HepG2 (cell line): Measurements from ENCODE around the gene DPM1. TPM values are rescaled to one million over a fixed set of nuclear protein-coding genes. Genes with fewer than 3 reads are reported as not detected.

Experiments used
- AHR ChIP-seq: IDR thresholded peaks from 2 replicates; pipeline ENCODE4 v1.6.1; 2018; ENCODE audit warnings: missing genetic modification reagents, missing compliant biosample characterization
- ATM ChIP-seq: fragments of 450-650 bp; IDR thresholded peaks from 2 replicates; pipeline ENCODE4 v1.7.1; 2017; ENCODE audit warnings: mild to moderate bottlenecking, borderline replicate concordance
- HDAC2 ChIP-seq: sonication (generic); formaldehyde crosslinking; IDR thresholded peaks from 2 replicates; pipeline ENCODE4 v1.4.0; 2020; ENCODE audit warnings: missing genetic modification reagents
- NCOA1 ChIP-seq: sonication (generic); formaldehyde crosslinking; IDR thresholded peaks from 2 replicates; pipeline ENCODE4 v1.9.0; 2021; ENCODE audit warnings: missing genetic modification reagents
- POLR2AphosphoS2 ChIP-seq: IDR thresholded peaks from 2 replicates; pipeline ENCODE4 v1.6.1; 2011; ENCODE audit warnings: low read depth, low read length, improper control_type of control experiment
- RXRB ChIP-seq: IDR thresholded peaks from 2 replicates; pipeline ENCODE4 v1.6.1; 2016; ENCODE audit warnings: borderline replicate concordance, missing genetic modification reagents, missing compliant biosample characterization
- ZFP1 ChIP-seq: IDR thresholded peaks from 2 replicates; pipeline ENCODE4 v1.6.1; 2016
- ZFP37 ChIP-seq: sonication (generic); formaldehyde crosslinking; IDR thresholded peaks from 2 replicates; pipeline ENCODE4 v1.4.0; 2020; ENCODE audit warnings: missing genetic modification reagents, borderline replicate concordance
- ZFP62 ChIP-seq: sonication (generic); formaldehyde crosslinking; IDR thresholded peaks from 2 replicates; pipeline ENCODE4 v1.4.0; 2020; ENCODE audit warnings: missing genetic modification reagents
- ZMYM2 ChIP-seq: sonication (generic); formaldehyde crosslinking; IDR thresholded peaks from 2 replicates; pipeline ENCODE4 v1.8.0; 2022; ENCODE audit warnings: mild to moderate bottlenecking, missing genetic modification reagents
- ZNF331 ChIP-seq: sonication (generic); formaldehyde crosslinking; IDR thresholded peaks from 2 replicates; pipeline ENCODE4 v1.4.0; 2020; ENCODE audit warnings: missing genetic modification reagents
- ZNF772 ChIP-seq: sonication (generic); formaldehyde crosslinking; IDR thresholded peaks from 2 replicates; pipeline ENCODE4 v1.5.0; 2020; ENCODE audit warnings: mild to moderate bottlenecking, missing genetic modification reagents
- polyA plus RNA-seq, 8 experiments: library from polyadenylated mRNA; depleted of rRNA in 3 of 8; stranded (reverse) in 7 of 8; unstranded in 1 of 8; fragments of >200 nt; fragmentation: Illumina TruSeq in 4 of 8; extraction: Trizol in 4 of 8; gene quantifications; 2 replicates each; pipeline versions ENCODE4 v1.2.1 to v1.2.3, GENCODE V29; 2011 to 2016; ENCODE audit warnings: low read depth in 4 of 8, missing spikeins in 1 of 8, mixed read lengths in 1 of 8; ENCODE audit not compliant: insufficient read depth in 1 of 8
- total RNA-seq, 5 experiments: library from RNA; depleted of rRNA; stranded (reverse); fragments of >200 nt; fragmentation: Illumina TruSeq; extraction: Trizol; gene quantifications; 2 replicates each; pipeline ENCODE4 v1.2.3, GENCODE V29; 2016; ENCODE audit warnings: low read depth in 1 of 5
- TF ChIP-seq, protein P1 (sequence below): sonication (generic); formaldehyde crosslinking; IDR thresholded peaks from 2 replicates; pipeline ENCODE4 v1.8.1; 2023; ENCODE audit warnings: mild to moderate bottlenecking, inconsistent platforms, moderate library complexity, missing genetic modification reagents, borderline replicate concordance
- TF ChIP-seq, protein P2 (sequence below): IDR thresholded peaks from 2 replicates; pipeline ENCODE4 v1.6.1; 2016; ENCODE audit warnings: low read depth, control low read depth
- TF ChIP-seq, protein P3 (sequence below): sonication (generic); formaldehyde crosslinking; IDR thresholded peaks from 2 replicates; pipeline ENCODE4 v1.8.0; 2022; ENCODE audit warnings: mild to moderate bottlenecking, missing genetic modification reagents, borderline replicate concordance
- TF ChIP-seq, protein P4 (sequence below): sonication (generic); formaldehyde crosslinking; IDR thresholded peaks from one replicate; pipeline ENCODE4 v1.5.1; 2020; ENCODE audit warnings: mild to moderate bottlenecking, missing genetic modification reagents; ENCODE audit errors: not compliant biosample characterization

Gene DPM1
- total and polyA plus RNA-seq, 2 of the 13 experiments (the other 11 are each of a cell fraction or from before 2014, with no cell fraction given), result 83.2 to 161 TPM

DNA sequence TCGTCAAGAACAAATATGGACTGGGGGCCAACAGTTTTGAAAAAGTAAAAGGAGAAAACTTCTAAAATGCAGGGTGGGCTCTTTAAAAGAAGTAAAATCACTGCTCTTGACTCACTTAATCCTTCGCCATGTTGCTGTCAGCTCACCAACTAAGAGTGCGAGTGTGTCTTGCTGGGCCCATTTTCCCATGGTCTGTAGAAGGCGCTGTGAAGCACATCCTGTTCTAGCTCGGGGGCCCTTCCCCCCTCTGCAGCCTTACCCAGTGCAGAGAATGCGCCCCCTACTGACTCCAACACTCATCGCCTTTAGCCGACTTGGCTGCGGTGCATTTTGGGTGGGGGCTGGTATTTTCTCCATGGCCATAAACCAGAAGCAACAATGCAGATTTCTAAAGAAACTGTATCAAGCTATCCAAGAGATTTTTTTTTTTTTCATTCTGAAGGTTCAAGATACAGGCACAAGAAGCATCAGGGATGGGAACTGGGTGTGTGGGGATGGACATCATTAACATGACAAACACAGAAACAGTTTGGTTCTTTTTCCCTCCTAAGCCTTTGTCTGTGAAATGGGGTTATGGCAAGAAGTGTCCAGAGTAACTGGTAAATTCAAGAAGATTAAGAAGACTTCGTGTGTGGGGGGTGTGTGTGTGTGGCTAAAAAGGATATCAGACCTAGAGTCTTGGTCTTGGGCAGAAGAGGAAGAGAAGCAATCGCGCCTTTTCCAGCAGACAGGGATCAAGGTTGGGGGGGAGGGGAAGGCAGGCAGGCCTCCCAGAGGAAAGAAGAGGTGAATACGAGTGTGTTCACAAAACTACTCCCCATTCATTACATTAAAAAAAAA is 28.8 kb downstream of the DPM1 start (continued):
- TF ChIP-seq RXRB (CRISPR knock-in tag), result peak; percentile 89
- peak; percentile 98 for TF ChIP-seq ZNF331 (CRISPR knock-in tag)
- peak; percentile 97 for TF ChIP-seq AHR (CRISPR knock-in tag)
- TF ChIP-seq ZFP37 (CRISPR knock-in tag), result 0 out of 2 replicates have a peak, but pooled peaks have one; percentile 77
- TF ChIP-seq, protein P1, sequence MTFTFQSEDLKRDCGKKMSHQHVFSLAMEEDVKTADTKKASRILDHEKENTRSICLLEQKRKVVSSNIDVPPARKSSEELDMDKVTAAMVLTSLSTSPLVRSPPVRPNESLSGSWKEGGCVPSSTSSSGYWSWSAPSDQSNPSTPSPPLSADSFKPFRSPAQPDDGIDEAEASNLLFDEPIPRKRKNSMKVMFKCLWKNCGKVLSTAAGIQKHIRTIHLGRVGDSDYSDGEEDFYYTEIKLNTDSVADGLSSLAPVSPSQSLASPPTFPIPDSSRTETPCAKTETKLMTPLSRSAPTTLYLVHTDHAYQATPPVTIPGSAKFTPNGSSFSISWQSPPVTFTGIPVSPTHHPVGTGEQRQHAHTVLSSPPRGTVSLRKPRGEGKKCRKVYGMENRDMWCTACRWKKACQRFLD (CRISPR knock-in tag), result 0 out of 2 replicates have a peak, but pooled peaks have one; percentile 82
- TF ChIP-seq ZFP62 (CRISPR knock-in tag), result no peak
- TF ChIP-seq ATM, result no peak
- TF ChIP-seq ZNF772, result peak; percentile 81
- TF ChIP-seq, protein P2, sequence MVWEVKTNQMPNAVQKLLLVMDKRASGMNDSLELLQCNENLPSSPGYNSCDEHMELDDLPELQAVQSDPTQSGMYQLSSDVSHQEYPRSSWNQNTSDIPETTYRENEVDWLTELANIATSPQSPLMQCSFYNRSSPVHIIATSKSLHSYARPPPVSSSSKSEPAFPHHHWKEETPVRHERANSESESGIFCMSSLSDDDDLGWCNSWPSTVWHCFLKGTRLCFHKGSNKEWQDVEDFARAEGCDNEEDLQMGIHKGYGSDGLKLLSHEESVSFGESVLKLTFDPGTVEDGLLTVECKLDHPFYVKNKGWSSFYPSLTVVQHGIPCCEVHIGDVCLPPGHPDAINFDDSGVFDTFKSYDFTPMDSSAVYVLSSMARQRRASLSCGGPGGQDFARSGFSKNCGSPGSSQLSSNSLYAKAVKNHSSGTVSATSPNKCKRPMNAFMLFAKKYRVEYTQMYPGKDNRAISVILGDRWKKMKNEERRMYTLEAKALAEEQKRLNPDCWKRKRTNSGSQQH (CRISPR knock-in tag), result peak; percentile 94
- TF ChIP-seq, protein P3, sequence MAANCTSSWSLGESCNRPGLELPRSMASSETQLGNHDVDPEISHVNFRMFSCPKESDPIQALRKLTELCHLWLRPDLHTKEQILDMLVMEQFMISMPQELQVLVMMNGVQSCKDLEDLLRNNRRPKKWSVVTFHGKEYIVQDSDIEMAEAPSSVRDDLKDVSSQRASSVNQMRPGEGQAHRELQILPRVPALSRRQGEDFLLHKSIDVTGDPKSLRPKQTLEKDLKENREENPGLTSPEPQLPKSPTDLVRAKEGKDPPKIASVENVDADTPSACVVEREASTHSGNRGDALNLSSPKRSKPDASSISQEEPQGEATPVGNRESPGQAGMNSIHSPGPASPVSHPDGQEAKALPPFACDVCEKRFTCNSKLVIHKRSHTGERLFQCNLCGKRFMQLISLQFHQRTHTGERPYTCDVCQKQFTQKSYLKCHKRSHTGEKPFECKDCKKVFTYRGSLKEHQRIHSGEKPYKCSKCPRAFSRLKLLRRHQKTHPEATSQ (CRISPR knock-in tag), result no peak
- peak; percentile 96 for TF ChIP-seq HDAC2 (CRISPR knock-in tag)
- TF ChIP-seq ZFP1, result peak; percentile 66; the same call in 1 of the 2 replicates
- no peak for TF ChIP-seq POLR2AphosphoS2
- peak; percentile 80 for TF ChIP-seq ZMYM2 (CRISPR knock-in tag)
- TF ChIP-seq, protein P4, sequence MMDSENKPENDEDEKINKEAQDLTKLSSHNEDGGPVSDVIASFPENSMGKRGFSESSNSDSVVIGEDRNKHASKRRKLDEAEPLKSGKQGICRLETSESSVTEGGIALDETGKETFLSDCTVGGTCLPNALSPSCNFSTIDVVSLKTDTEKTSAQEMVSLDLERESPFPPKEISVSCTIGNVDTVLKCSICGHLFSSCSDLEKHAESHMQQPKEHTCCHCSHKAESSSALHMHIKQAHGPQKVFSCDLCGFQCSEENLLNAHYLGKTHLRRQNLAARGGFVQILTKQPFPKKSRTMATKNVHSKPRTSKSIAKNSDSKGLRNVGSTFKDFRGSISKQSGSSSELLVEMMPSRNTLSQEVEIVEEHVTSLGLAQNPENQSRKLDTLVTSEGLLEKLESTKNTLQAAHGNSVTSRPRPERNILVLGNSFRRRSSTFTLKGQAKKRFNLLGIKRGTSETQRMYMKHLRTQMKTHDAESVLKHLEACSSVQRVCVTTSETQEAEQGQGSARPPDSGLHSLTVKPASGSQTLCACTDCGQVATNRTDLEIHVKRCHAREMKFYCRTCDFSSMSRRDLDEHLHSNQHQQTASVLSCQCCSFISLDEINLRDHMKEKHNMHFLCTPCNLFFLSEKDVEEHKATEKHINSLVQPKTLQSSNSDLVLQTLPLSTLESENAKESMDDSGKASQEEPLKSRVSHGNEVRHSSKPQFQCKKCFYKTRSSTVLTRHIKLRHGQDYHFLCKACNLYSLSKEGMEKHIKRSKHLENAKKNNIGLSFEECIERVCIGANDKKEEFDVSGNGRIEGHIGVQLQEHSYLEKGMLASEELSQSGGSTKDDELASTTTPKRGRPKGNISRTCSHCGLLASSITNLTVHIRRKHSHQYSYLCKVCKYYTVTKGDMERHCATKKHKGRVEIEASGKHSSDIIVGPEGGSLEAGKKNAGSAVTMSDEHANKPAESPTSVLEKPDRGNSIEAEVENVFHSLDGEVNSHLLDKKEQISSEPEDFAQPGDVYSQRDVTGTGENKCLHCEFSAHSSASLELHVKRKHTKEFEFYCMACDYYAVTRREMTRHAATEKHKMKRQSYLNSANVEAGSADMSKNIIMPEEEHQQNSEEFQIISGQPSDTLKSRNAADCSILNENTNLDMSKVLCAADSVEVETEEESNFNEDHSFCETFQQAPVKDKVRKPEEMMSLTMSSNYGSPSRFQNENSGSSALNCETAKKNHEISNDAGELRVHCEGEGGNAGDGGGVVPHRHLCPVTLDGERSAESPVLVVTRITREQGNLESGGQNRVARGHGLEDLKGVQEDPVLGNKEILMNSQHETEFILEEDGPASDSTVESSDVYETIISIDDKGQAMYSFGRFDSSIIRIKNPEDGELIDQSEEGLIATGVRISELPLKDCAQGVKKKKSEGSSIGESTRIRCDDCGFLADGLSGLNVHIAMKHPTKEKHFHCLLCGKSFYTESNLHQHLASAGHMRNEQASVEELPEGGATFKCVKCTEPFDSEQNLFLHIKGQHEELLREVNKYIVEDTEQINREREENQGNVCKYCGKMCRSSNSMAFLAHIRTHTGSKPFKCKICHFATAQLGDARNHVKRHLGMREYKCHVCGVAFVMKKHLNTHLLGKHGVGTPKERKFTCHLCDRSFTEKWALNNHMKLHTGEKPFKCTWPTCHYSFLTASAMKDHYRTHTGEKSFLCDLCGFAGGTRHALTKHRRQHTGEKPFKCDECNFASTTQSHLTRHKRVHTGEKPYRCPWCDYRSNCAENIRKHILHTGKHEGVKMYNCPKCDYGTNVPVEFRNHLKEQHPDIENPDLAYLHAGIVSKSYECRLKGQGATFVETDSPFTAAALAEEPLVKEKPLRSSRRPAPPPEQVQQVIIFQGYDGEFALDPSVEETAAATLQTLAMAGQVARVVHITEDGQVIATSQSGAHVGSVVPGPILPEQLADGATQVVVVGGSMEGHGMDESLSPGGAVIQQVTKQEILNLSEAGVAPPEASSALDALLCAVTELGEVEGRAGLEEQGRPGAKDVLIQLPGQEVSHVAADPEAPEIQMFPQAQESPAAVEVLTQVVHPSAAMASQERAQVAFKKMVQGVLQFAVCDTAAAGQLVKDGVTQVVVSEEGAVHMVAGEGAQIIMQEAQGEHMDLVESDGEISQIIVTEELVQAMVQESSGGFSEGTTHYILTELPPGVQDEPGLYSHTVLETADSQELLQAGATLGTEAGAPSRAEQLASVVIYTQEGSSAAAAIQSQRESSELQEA (CRISPR knock-in tag), result peak; percentile 50
- peak; percentile 74; the same call in 1 of the 2 replicates for TF ChIP-seq NCOA1 (CRISPR knock-in tag)
